H9 (cell line): ENCODE data around the gene PIP4K2A. TPM values are rescaled to one million over a fixed set of nuclear protein-coding genes. Genes with fewer than 3 reads are reported as not detected.

Experiments used
- DNase-seq: peaks from one replicate; pipeline ENCODE4 v3.0.0-alpha.2; 2017
- H2AFZ ChIP-seq: one replicate; pipeline ENCODE4 v1.6.1; 2013; ENCODE audit warnings: mild to moderate bottlenecking, low read length, control low read depth, moderate library complexity
- H2AK5ac ChIP-seq: 2 replicates; pipeline ENCODE4 v1.6.1; 2013; ENCODE audit warnings: low read length, control low read depth, mixed read lengths; ENCODE audit not compliant: insufficient read length
- H2BK120ac ChIP-seq: one replicate; pipeline ENCODE4 v1.6.1; 2013; ENCODE audit warnings: low read depth, mild to moderate bottlenecking, low read length, control low read depth, inconsistent platforms; ENCODE audit not compliant: poor library complexity, severe bottlenecking
- H2BK12ac ChIP-seq: 2 replicates; pipeline ENCODE4 v1.6.1; 2013; ENCODE audit warnings: low read length, control low read depth, mixed read lengths, low read depth; ENCODE audit not compliant: insufficient read length
- H2BK15ac ChIP-seq: 2 replicates; pipeline ENCODE4 v1.6.1; 2013; ENCODE audit warnings: low read depth, low read length, control low read depth
- H2BK20ac ChIP-seq: one replicate; pipeline ENCODE4 v1.6.1; 2013; ENCODE audit warnings: low read depth, mild to moderate bottlenecking, low read length, control low read depth, inconsistent platforms; ENCODE audit not compliant: poor library complexity, severe bottlenecking
- H2BK5ac ChIP-seq: 2 replicates; pipeline ENCODE4 v1.6.1; 2013; ENCODE audit warnings: low read length, control low read depth, mixed read lengths; ENCODE audit not compliant: insufficient read length
- H3K14ac ChIP-seq: 2 replicates; pipeline ENCODE4 v1.6.1; 2013; ENCODE audit warnings: low read length, control low read depth; ENCODE audit not compliant: insufficient read depth
- H3K18ac ChIP-seq: 2 replicates; pipeline ENCODE4 v1.6.1; 2013; ENCODE audit warnings: low read depth, mild to moderate bottlenecking, mixed read lengths, low read length, control low read depth; ENCODE audit not compliant: insufficient read length
- H3K23ac ChIP-seq: 2 replicates; pipeline ENCODE4 v1.6.1; 2013; ENCODE audit warnings: low read length, control low read depth, mixed read lengths, low read depth; ENCODE audit not compliant: insufficient read length
- H3K23me2 ChIP-seq: 2 replicates; pipeline ENCODE4 v1.6.1; 2013; ENCODE audit warnings: low read depth, mild to moderate bottlenecking, mixed read lengths, low read length, control low read depth; ENCODE audit not compliant: insufficient read length, poor library complexity, severe bottlenecking
- H3K27ac ChIP-seq: 2 replicates; pipeline ENCODE4 v1.5.1; 2013; ENCODE audit warnings: low read length, control low read depth, mixed read lengths, low read depth; ENCODE audit not compliant: insufficient read length
- H3K27me3 ChIP-seq: 2 replicates; pipeline ENCODE4 v1.6.1; 2013; ENCODE audit warnings: low read length, control low read depth, inconsistent platforms; ENCODE audit not compliant: insufficient read depth
- H3K4ac ChIP-seq: 2 replicates; pipeline ENCODE4 v1.6.1; 2013; ENCODE audit warnings: low read depth, mild to moderate bottlenecking, control low read depth, inconsistent platforms, low read length, moderate library complexity
- H3K4me1 ChIP-seq: 2 replicates; pipeline ENCODE4 v1.6.1; 2013; ENCODE audit warnings: low read length, control low read depth, inconsistent platforms; ENCODE audit not compliant: insufficient read depth
- H3K4me2 ChIP-seq: 2 replicates; pipeline ENCODE4 v1.6.1; 2013; ENCODE audit warnings: low read length, control low read depth, mixed read lengths; ENCODE audit not compliant: insufficient read length, insufficient read depth
- H3K56ac ChIP-seq: 2 replicates; pipeline ENCODE4 v1.6.1; 2013; ENCODE audit warnings: low read depth, mild to moderate bottlenecking, mixed read lengths, low read length, control low read depth; ENCODE audit not compliant: insufficient read length
- H3K79me1 ChIP-seq: 2 replicates; pipeline ENCODE4 v1.6.1; 2013; ENCODE audit warnings: low read depth, mild to moderate bottlenecking, moderate library complexity, low read length, control low read depth, inconsistent platforms; ENCODE audit not compliant: insufficient read depth, poor library complexity, severe bottlenecking
- H3K79me2 ChIP-seq: 2 replicates; pipeline ENCODE4 v1.6.1; 2013; ENCODE audit warnings: low read length, control low read depth, inconsistent platforms; ENCODE audit not compliant: insufficient read depth
- H3K9ac ChIP-seq: 2 replicates; pipeline ENCODE4 v1.6.1; 2013; ENCODE audit warnings: low read length, control low read depth, mixed read lengths; ENCODE audit not compliant: insufficient read length; ENCODE audit errors: extremely low read depth
- H3K9me3 ChIP-seq: one replicate; pipeline ENCODE4 v1.6.1; 2013; ENCODE audit warnings: low read depth, low read length, inconsistent platforms; ENCODE audit not compliant: control insufficient read depth
- H3T11ph ChIP-seq: one replicate; pipeline ENCODE4 v1.6.1; 2013; ENCODE audit warnings: mild to moderate bottlenecking, low read length, control low read depth, inconsistent platforms
- H4K20me1 ChIP-seq: one replicate; pipeline ENCODE4 v1.6.1; 2013; ENCODE audit not compliant: control insufficient read depth, insufficient read length, insufficient read depth
- H4K5ac ChIP-seq: 2 replicates; pipeline ENCODE4 v1.6.1; 2013; ENCODE audit warnings: low read depth, mild to moderate bottlenecking, mixed read lengths, low read length, control low read depth; ENCODE audit not compliant: insufficient read length
- H4K8ac ChIP-seq: replicated peaks from 2 replicates; pipeline ENCODE4 v1.6.1; 2013; ENCODE audit warnings: low read length, control low read depth, mixed read lengths, low read depth; ENCODE audit not compliant: insufficient read length
- H4K91ac ChIP-seq: 2 replicates; pipeline ENCODE4 v1.6.1; 2013; ENCODE audit warnings: low read depth, mild to moderate bottlenecking, moderate library complexity, mixed read lengths, low read length, control low read depth; ENCODE audit not compliant: insufficient read length
- H3K27ac Mint-ChIP-seq, 3 experiments: 2 replicates in 2 of 3; 3 replicates in 1 of 3; pipeline ENCODE4 v1.8.0; 2020 to 2021; ENCODE audit warnings: mixed read lengths in 3 of 3, mild to moderate bottlenecking in 1 of 3, moderate library complexity in 1 of 3
- H3K27me3 Mint-ChIP-seq: 2 replicates; pipeline ENCODE4 v1.8.0; 2021; ENCODE audit warnings: low read depth, mild to moderate bottlenecking, moderate library complexity, mixed read lengths
- H3K36me3 Mint-ChIP-seq, 3 experiments: 2 replicates in 2 of 3; 3 replicates in 1 of 3; pipeline ENCODE4 v1.8.0; 2020 to 2021; ENCODE audit warnings: low read depth in 3 of 3, mixed read lengths in 3 of 3; ENCODE audit not compliant: insufficient read depth in 1 of 3
- H3K4me1 Mint-ChIP-seq, 2 experiments: 2 replicates each; pipeline ENCODE4 v1.8.0; 2020; ENCODE audit warnings: mixed read lengths in 2 of 2
- H3K4me3 Mint-ChIP-seq, 2 experiments: 2 replicates in 1 of 2; 3 replicates in 1 of 2; pipeline ENCODE4 v1.8.0; 2020 to 2021; ENCODE audit warnings: mild to moderate bottlenecking in 2 of 2, mixed read lengths in 2 of 2, moderate library complexity in 1 of 2
- H3K9me3 Mint-ChIP-seq, 2 experiments: 2 replicates in 1 of 2; 3 replicates in 1 of 2; pipeline ENCODE4 v1.8.0; 2020; ENCODE audit warnings: mild to moderate bottlenecking in 2 of 2, mixed read lengths in 2 of 2, moderate library complexity in 1 of 2
- CTCF ChIP-seq: fragments of 200-600 bp; sonication (generic); conservative IDR thresholded peaks from 3 replicates; pipeline ENCODE4 v1.8.0; 2021; ENCODE audit warnings: antibody characterized with exemption, mild to moderate bottlenecking
- WGBS: extraction: QIAGEN DNeasy Blood & Tissue Kit; methylation state at CpG from one replicate; pipeline ENCODE4 v1.1.7; 2013; ENCODE audit warnings: missing lambda C conversion rate, low lambda C conversion rate, mixed read lengths; ENCODE audit not compliant: insufficient read length; ENCODE audit errors: extremely low coverage; 5-methylcytosine and 5-hydroxymethylcytosine counted together
- total RNA-seq: library from RNA; stranded (reverse); gene quantifications from 2 replicates; pipeline ENCODE4 v1.2.1, GENCODE V29; 2021

PIP4K2A gene
- total RNA-seq, 1 experiment from 2014 or later = 33.6 TPM

DNA sequence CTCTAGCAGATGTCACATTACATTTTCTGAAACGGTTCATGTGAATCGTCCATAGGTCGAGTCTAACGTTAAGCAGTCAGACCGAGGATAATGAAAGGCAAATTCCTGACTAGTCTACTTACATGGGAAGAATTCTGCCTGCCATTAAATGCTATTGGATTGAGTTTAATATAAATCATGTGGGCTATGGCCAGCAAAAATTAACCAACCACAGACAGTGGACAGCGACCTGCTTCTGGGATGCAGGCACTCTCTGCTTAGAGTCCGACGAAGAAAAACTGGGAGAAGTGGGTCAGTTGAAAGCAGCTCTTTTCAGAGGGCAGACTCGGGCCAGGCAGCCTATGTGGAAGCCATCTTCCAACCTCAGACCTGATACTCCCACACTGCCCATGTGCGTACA, 16.6 kb downstream of the PIP4K2A start:
- Histone ChIP-seq H3K18ac (no peak overlapping the region), H4K20me1 (no peaks in the 10 kb centered on the region), H3K56ac (no peak overlapping the region), H3K4me2 (no peak overlapping the region), H2BK20ac (no peak overlapping the region), H4K91ac (no peak overlapping the region), H3T11ph (no peak overlapping the region), H3K4ac (no peak overlapping the region), H2AK5ac (no peak overlapping the region), H2BK5ac (no peak overlapping the region), H3K79me1 (peaks cover 5% of the 10 kb centered on the region), H2BK12ac (no peak overlapping the region), H3K23me2 (no peaks in the 10 kb centered on the region), H2BK15ac (no peak overlapping the region), H3K23ac (no peak overlapping the region), H3K9me3 (peaks cover 16% of the 10 kb centered on the region), H2AFZ (no peak overlapping the region), H3K27ac (no peak overlapping the region), H3K4me1 (peaks cover 10% of the 10 kb centered on the region; the same call in 1 of the 2 replicates), H2BK120ac (no peak overlapping the region), H3K27me3 (no peaks in the 10 kb centered on the region), H3K9ac (no peak overlapping the region), H4K5ac (no peak overlapping the region), H4K8ac (no peak overlapping the region), H3K14ac (no peak overlapping the region), H3K79me2 (peaks cover 25% of the 10 kb centered on the region; the same call in 1 of the 2 replicates)
- Mint-ChIP-seq H3K4me3 (no peak overlapping the region), H3K36me3 (peaks cover 9 to 24% (median 18%) of the 10 kb centered on the region in 3 experiments), H3K9me3 (peaks cover 12 to 24% of the 10 kb centered on the region in 2 experiments), H3K4me1 (peaks cover 34 to 45% of the 10 kb centered on the region in 2 experiments), H3K27me3 (no peaks in the 10 kb centered on the region), H3K27ac (0 out of 7 replicates have a peak overlapping the region, but pooled peaks of 2 of the 3 experiments have one; percentile 64 to 73)
- DNase-seq = no peak
- no peak for TF ChIP-seq CTCF
- no CpG with 5 or more reads among the region's 10 CpGs for WGBS
